Body of pancreas (tissue), 4 donors: ENCODE results near the gene CYP19A1.

Experiments
- POLR2A ChIP-seq, 3 donors: fragments of 450-650 bp; IDR thresholded peaks; one replicate each; pipeline ENCODE4 v1.6.1; 2016; ENCODE audit warnings: antibody characterized with exemption in 3 of 3, mild to moderate bottlenecking in 2 of 3
- TF ChIP-seq, protein P1 (sequence below), 7 experiments: fragments of 450-650 bp in 4 of 7; fragments of 200-600 bp in 3 of 7; sonication (generic) in 3 of 7; IDR thresholded peaks; one replicate each; pipeline ENCODE4 v1.5.1; 2016 to 2019; ENCODE audit warnings: antibody characterized with exemption in 7 of 7

DNA sequence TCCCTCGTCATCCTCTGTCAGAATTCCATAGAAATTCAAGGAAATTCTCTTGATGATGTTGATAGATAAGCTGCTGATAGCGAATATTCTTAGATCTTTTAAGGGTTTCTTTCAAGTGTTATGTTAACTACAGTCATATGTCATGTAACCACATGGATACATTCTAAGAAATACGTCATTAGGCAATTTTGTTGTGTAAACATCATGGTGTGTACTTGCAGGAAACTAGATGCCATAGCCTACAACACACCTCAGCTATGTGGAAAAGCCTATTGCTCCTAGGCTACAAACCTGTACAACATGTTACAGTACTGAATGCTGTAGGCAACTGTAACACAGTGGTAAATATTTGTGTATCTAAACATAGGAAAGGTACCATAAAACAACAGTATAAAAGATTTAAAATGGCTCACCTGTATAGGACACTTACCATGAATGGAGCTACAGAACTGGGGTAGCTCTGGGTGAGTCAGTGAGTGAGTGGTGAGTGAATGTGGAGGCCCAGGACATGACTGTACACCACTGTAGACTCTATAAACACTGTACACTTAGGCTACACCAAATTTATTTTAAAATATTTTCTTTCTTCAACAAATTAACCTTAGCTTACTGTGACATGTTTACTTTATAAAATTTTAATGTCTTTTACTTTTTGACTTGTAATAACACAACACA, 37.7 kb upstream of the CYP19A1 start:
- TF ChIP-seq POLR2A (IDR thresholded peaks at IDR 0.05), result no peak
- TF ChIP-seq, protein P1, sequence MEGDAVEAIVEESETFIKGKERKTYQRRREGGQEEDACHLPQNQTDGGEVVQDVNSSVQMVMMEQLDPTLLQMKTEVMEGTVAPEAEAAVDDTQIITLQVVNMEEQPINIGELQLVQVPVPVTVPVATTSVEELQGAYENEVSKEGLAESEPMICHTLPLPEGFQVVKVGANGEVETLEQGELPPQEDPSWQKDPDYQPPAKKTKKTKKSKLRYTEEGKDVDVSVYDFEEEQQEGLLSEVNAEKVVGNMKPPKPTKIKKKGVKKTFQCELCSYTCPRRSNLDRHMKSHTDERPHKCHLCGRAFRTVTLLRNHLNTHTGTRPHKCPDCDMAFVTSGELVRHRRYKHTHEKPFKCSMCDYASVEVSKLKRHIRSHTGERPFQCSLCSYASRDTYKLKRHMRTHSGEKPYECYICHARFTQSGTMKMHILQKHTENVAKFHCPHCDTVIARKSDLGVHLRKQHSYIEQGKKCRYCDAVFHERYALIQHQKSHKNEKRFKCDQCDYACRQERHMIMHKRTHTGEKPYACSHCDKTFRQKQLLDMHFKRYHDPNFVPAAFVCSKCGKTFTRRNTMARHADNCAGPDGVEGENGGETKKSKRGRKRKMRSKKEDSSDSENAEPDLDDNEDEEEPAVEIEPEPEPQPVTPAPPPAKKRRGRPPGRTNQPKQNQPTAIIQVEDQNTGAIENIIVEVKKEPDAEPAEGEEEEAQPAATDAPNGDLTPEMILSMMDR (IDR thresholded peaks at IDR 0.05), result no peak
